Measurements from ENCODE around the gene SIGLEC1.

- peak; percentile 62 for TF ChIP-seq CTCF (conservative IDR thresholded peaks at IDR 0.05)
- no peak for TF ChIP-seq EZH2 (IDR thresholded peaks at IDR 0.05; ENCODE audit: low read depth)
Observed at GRCh38 chr20:3696200-3696599, 16.2 kb downstream of the SIGLEC1 start.

Data from PC-9 (cell line).